Right atrium auricular region (tissue), 2 donors: Measurements from ENCODE around the gene TMC7. TPM values are rescaled to one million over a fixed set of nuclear protein-coding genes. Genes with fewer than 3 reads are reported as not detected.

Experiments
- DNase-seq: peaks from one replicate; pipeline ENCODE4 v3.0.0-alpha.2; 2019; ENCODE audit warnings: low spot score
- H3K27ac ChIP-seq, 2 donors: fragments of 200-600 bp; sonication (generic); 1 replicate in 1 of 2; 2 replicates in 1 of 2; pipeline ENCODE4 v1.5.1; 2016 to 2019
- H3K27me3 ChIP-seq, 2 donors: fragments of 200-600 bp; sonication (generic); one replicate each; pipeline versions ENCODE4 v1.5.1 to v1.6.0; 2017 to 2019
- H3K36me3 ChIP-seq: fragments of 200-600 bp; sonication (generic); one replicate; pipeline ENCODE4 v1.5.1; 2016
- H3K4me1 ChIP-seq, 2 donors: fragments of 200-600 bp; sonication (generic); one replicate each; pipeline versions ENCODE4 v1.5.1 to v1.6.0; 2017 to 2019
- H3K4me3 ChIP-seq, 2 donors: fragments of 200-600 bp; sonication (generic); 1 replicate in 1 of 2; 2 replicates in 1 of 2; pipeline ENCODE4 v1.5.1; 2017 to 2019; ENCODE audit warnings: mild to moderate bottlenecking in 1 of 2, moderate library complexity in 1 of 2
- H3K9me3 ChIP-seq, 2 donors: fragments of 200-600 bp; sonication (generic); one replicate each; pipeline ENCODE4 v1.5.1; 2019
- CTCF ChIP-seq, 2 donors: fragments of 200-600 bp; sonication (generic); IDR thresholded peaks; one replicate each; pipeline ENCODE4 v1.5.1; 2019; ENCODE audit warnings: antibody characterized with exemption in 2 of 2
- total RNA-seq, 2 donors: library from RNA; depleted of rRNA; stranded (reverse); fragments of >200 nt; gene quantifications; one replicate each; pipeline ENCODE4 v1.1.0, GENCODE V29; 2016

Gene TMC7
- total RNA-seq, 2 donors from 2014 or later: 0.56 to 0.63 TPM

GRCh38 chr16:19014461-19014860 is 30.7 kb downstream of the TMC7 start:
- no peaks in the 10 kb centered on the region for H3K27me3 ChIP-seq
- H3K9me3 ChIP-seq: peaks cover 0 to 9% of the 10 kb centered on the region in 2 donors
- no peaks in the 10 kb centered on the region for H3K36me3 ChIP-seq
- H3K4me3 ChIP-seq: no peak overlapping the region
- DNase-seq: no peak
- H3K27ac ChIP-seq: no peak overlapping the region
- H3K4me1 ChIP-seq: no peaks in the 10 kb centered on the region
- no peak for TF ChIP-seq CTCF (IDR thresholded peaks at IDR 0.05)

GRCh38 chr16:19017179-19017578 is 33.4 kb downstream of the TMC7 start:
- Histone ChIP-seq H3K4me3 (no peak overlapping the region), H3K27me3 (no peaks in the 10 kb centered on the region), H3K36me3 (no peaks in the 10 kb centered on the region), H3K9me3 (no peaks in the 10 kb centered on the region), H3K4me1 (no peaks in the 10 kb centered on the region), H3K27ac (no peak overlapping the region)
- no peak for DNase-seq
- TF ChIP-seq CTCF (IDR thresholded peaks at IDR 0.05): no peak

- no peaks in the 10 kb centered on the region for H3K36me3 ChIP-seq
- no peak overlapping the region for H3K4me3 ChIP-seq
- TF ChIP-seq CTCF (IDR thresholded peaks at IDR 0.05): no peak
- no peaks in the 10 kb centered on the region for H3K27me3 ChIP-seq
- H3K27ac ChIP-seq: no peak overlapping the region
- H3K4me1 ChIP-seq: no peaks in the 10 kb centered on the region
- no peak for DNase-seq
- no peaks in the 10 kb centered on the region for H3K9me3 ChIP-seq
Observed at GRCh38 chr16:19020689-19021088, 37.0 kb downstream of the TMC7 start.

- H3K27me3 ChIP-seq: no peaks in the 10 kb centered on the region
- no peak overlapping the region for H3K4me3 ChIP-seq
- no peak overlapping the region for H3K27ac ChIP-seq
- H3K36me3 ChIP-seq: no peaks in the 10 kb centered on the region
- no peak for DNase-seq
- no peaks in the 10 kb centered on the region for H3K9me3 ChIP-seq
- no peaks in the 10 kb centered on the region for H3K4me1 ChIP-seq
- TF ChIP-seq CTCF (IDR thresholded peaks at IDR 0.05): no peak
Observed at GRCh38 chr16:19021747-19022146, 38.0 kb downstream of the TMC7 start.

- TF ChIP-seq CTCF (IDR thresholded peaks at IDR 0.05): no peak
- Histone ChIP-seq H3K4me3 (no peak overlapping the region), H3K27ac (no peak overlapping the region)
Observed at GRCh38 chr16:19027416-19027815, 43.7 kb downstream of the TMC7 start.

GRCh38 chr16:19029980-19030379 is 46.2 kb downstream of the TMC7 start:
- no peak overlapping the region for H3K27ac ChIP-seq
- no peaks in the 10 kb centered on the region for H3K36me3 ChIP-seq
- no peaks in the 10 kb centered on the region for H3K27me3 ChIP-seq
- H3K9me3 ChIP-seq: no peaks in the 10 kb centered on the region
- H3K4me3 ChIP-seq: no peak overlapping the region
- no peaks in the 10 kb centered on the region for H3K4me1 ChIP-seq
- no peak for DNase-seq
- no peak for TF ChIP-seq CTCF (IDR thresholded peaks at IDR 0.05)

More at GRCh38 chr16:19027416-19027815, 43.7 kb downstream of the TMC7 start:
- Histone ChIP-seq H3K4me1 (no peaks in the 10 kb centered on the region), H3K36me3 (no peaks in the 10 kb centered on the region), H3K27me3 (no peaks in the 10 kb centered on the region), H3K9me3 (no peaks in the 10 kb centered on the region)
- no peak for DNase-seq
